ENCODE measurements around the gene PTGIR.

The PTGIR gene

DNA sequence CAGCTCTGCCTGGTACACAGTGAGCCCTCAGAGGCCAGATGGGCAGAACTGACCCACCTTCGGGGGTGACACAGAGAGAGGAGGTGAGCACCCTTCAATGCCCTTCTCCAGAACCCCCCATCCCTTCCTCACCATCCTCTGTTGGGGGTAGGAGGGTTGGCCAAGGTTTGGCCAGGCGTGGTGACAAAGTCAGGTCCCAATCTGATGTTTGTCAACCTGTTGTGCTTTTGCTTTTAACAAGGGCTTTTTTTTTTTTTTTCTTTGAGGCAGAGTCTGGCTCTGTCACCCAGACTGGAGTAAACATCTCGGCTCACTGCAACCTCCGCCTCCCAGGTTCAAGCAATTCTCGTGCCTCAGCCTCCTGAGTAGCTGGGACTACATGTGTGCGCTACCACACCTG lies 7.3 kb downstream of the PTGIR start:
- no peak for TF ChIP-seq EZH2phosphoT487 (IDR thresholded peaks at IDR 0.05; ENCODE audit: low read depth)
- TF ChIP-seq, protein P1, sequence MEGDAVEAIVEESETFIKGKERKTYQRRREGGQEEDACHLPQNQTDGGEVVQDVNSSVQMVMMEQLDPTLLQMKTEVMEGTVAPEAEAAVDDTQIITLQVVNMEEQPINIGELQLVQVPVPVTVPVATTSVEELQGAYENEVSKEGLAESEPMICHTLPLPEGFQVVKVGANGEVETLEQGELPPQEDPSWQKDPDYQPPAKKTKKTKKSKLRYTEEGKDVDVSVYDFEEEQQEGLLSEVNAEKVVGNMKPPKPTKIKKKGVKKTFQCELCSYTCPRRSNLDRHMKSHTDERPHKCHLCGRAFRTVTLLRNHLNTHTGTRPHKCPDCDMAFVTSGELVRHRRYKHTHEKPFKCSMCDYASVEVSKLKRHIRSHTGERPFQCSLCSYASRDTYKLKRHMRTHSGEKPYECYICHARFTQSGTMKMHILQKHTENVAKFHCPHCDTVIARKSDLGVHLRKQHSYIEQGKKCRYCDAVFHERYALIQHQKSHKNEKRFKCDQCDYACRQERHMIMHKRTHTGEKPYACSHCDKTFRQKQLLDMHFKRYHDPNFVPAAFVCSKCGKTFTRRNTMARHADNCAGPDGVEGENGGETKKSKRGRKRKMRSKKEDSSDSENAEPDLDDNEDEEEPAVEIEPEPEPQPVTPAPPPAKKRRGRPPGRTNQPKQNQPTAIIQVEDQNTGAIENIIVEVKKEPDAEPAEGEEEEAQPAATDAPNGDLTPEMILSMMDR (IDR thresholded peaks at IDR 0.05; ENCODE audit: low read depth, low read length) = no peak
- Histone ChIP-seq H3K27me3 (ENCODE audit: low read depth, low read length) (no peaks in the 10 kb centered on the region), H3K9ac (ENCODE audit: low read length) (peak overlapping the region; percentile 24; the same call in 1 of the 2 replicates), H3K4me3 (ENCODE audit: low read length) (peak overlapping the region; percentile 10; the same call in 1 of the 2 replicates), H3K27ac (ENCODE audit: low read length) (peak overlapping the region; percentile 65), H4K20me1 (ENCODE audit: insufficient read depth, low read length) (no peaks in the 10 kb centered on the region), H2AFZ (ENCODE audit: low read depth, low read length) (no peak overlapping the region), H3K79me2 (ENCODE audit: low read length) (peaks cover 20% of the 10 kb centered on the region), H3K9me3 (ENCODE audit: insufficient read depth, low read length) (no peaks in the 10 kb centered on the region), H3K4me1 (ENCODE audit: low read length) (peaks cover 72% of the 10 kb centered on the region), H3K36me3 (replicated peaks; ENCODE audit: low read depth, low read length) (peaks cover 22% of the 10 kb centered on the region), H3K4me2 (ENCODE audit: low read length) (peak overlapping the region; percentile 53)

GRCh38 chr19:46616631-46617322 lies 8.1 kb downstream of the PTGIR start:
- H3K4me3 ChIP-seq (ENCODE audit: low read length) = peak overlapping the region; percentile 10; the same call in 1 of the 2 replicates
- no peaks in the 10 kb centered on the region for H3K9me3 ChIP-seq (ENCODE audit: insufficient read depth, low read length)
- peak overlapping the region; percentile 53 for H3K4me2 ChIP-seq (ENCODE audit: low read length)
- H4K20me1 ChIP-seq (ENCODE audit: insufficient read depth, low read length) = no peaks in the 10 kb centered on the region
- peaks cover 72% of the 10 kb centered on the region for H3K4me1 ChIP-seq (ENCODE audit: low read length)
- H2AFZ ChIP-seq (ENCODE audit: low read depth, low read length) = peak overlapping the region; percentile 2; the same call in 1 of the 2 replicates
- no peaks in the 10 kb centered on the region for H3K27me3 ChIP-seq (ENCODE audit: low read depth, low read length)
- peaks cover 12% of the 10 kb centered on the region for H3K79me2 ChIP-seq (ENCODE audit: low read length)
- peak overlapping the region; percentile 65 for H3K27ac ChIP-seq (ENCODE audit: low read length)
- no peak for TF ChIP-seq EZH2phosphoT487 (IDR thresholded peaks at IDR 0.05; ENCODE audit: low read depth)
- TF ChIP-seq, protein P1 (IDR thresholded peaks at IDR 0.05; ENCODE audit: low read depth, low read length) = peak; percentile 82
- H3K36me3 ChIP-seq (replicated peaks; ENCODE audit: low read depth, low read length) = peaks cover 17% of the 10 kb centered on the region
- H3K9ac ChIP-seq (ENCODE audit: low read length) = peak overlapping the region; percentile 24; the same call in 1 of the 2 replicates

DNA sequence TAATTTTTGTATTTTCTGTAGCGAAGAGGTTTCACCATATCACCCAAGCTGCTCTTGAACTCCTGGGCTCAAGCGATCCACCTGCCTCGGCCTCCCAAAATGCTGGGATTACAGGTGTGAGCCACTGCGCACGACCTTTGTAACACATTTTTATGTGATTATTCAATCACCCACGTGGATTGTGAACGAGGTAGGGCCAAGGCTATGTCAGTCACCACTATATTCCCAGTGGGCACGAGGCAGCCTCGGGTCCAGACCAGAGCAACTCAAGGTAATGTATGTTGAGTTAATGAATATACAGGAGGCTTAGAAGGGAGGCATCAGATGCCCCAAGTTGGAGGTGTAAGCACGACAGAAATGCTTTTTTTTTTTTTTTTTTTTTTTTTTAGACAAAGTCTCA lies 8.9 kb downstream of the PTGIR start:
- Histone ChIP-seq H3K4me2 (ENCODE audit: low read length) (no peak overlapping the region), H3K4me3 (ENCODE audit: low read length) (no peak overlapping the region), H2AFZ (ENCODE audit: low read depth, low read length) (no peak overlapping the region), H3K9ac (ENCODE audit: low read length) (no peak overlapping the region), H3K4me1 (ENCODE audit: low read length) (peaks cover 72% of the 10 kb centered on the region), H3K27me3 (ENCODE audit: low read depth, low read length) (no peaks in the 10 kb centered on the region), H3K27ac (ENCODE audit: low read length) (no peak overlapping the region), H3K36me3 (replicated peaks; ENCODE audit: low read depth, low read length) (peaks cover 12% of the 10 kb centered on the region), H3K79me2 (ENCODE audit: low read length) (peaks cover 3% of the 10 kb centered on the region), H3K9me3 (ENCODE audit: insufficient read depth, low read length) (no peaks in the 10 kb centered on the region), H4K20me1 (ENCODE audit: insufficient read depth, low read length) (no peaks in the 10 kb centered on the region)
- no peak for TF ChIP-seq EZH2phosphoT487 (IDR thresholded peaks at IDR 0.05; ENCODE audit: low read depth)
- TF ChIP-seq, protein P1 (IDR thresholded peaks at IDR 0.05; ENCODE audit: low read depth, low read length) = no peak

DNA sequence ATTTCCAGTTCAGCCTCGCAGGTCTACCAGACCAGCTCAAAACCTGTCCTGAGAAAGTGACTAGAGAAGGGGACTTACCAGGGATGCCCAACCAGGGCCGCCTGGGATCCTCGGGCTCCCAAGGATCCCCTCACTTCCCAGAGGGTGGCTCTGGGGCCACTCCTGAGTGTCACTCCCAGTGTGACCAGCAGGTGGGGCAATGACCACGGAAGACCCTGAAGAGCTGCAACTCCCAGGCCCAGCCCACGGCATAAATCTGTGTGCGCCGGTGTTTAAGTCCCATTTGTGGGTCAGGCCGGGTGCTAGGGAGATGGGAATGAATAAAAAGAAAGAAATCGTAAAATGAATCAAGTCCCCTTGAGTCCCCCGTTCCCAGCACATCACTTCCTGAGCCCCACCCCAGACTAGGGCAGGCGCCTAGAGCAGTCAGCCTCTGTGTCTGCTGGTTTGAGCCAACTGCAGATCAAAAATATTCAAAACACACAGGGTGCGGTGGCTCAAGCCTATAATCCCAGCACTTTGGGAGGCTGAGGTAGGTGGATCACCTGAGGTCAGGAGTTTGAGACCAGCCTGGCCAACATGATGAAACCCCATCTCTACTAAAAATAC lies 10.7 kb downstream of the PTGIR start:
- no peaks in the 10 kb centered on the region for H3K9me3 ChIP-seq (ENCODE audit: insufficient read depth, low read length)
- peak overlapping the region; percentile 57 for H3K4me2 ChIP-seq (ENCODE audit: low read length)
- H3K4me1 ChIP-seq (ENCODE audit: low read length) = peaks cover 58% of the 10 kb centered on the region
- H2AFZ ChIP-seq (ENCODE audit: low read depth, low read length) = no peak overlapping the region
- TF ChIP-seq, protein P1 (IDR thresholded peaks at IDR 0.05; ENCODE audit: low read depth, low read length) = peak; percentile 96
- TF ChIP-seq EZH2phosphoT487 (IDR thresholded peaks at IDR 0.05; ENCODE audit: low read depth) = no peak
- no peaks in the 10 kb centered on the region for H3K27me3 ChIP-seq (ENCODE audit: low read depth, low read length)
- H4K20me1 ChIP-seq (ENCODE audit: insufficient read depth, low read length) = no peaks in the 10 kb centered on the region
- H3K79me2 ChIP-seq (ENCODE audit: low read length) = no peaks in the 10 kb centered on the region
- peak overlapping the region; percentile 21; the same call in 1 of the 2 replicates for H3K9ac ChIP-seq (ENCODE audit: low read length)
- H3K36me3 ChIP-seq (replicated peaks; ENCODE audit: low read depth, low read length) = peaks cover 22% of the 10 kb centered on the region
- H3K27ac ChIP-seq (ENCODE audit: low read length) = no peak overlapping the region; the same call in 1 of the 2 replicates
- H3K4me3 ChIP-seq (ENCODE audit: low read length) = no peak overlapping the region

All from OCI-LY3 (cell line).